D721Med (cell line): ENCODE measurements around the gene SLC25A12.

ENCODE experiments used
- DNase-seq: peaks from one replicate; pipeline ENCODE4 v3.0.0; 2011; ENCODE audit warnings: low spot score; ENCODE audit not compliant: insufficient read length
- FAIRE-seq: peaks from 2 replicates; lab custom pipeline; 2011; peaks lifted over from hg19 to GRCh38; lab: Jason Lieb, UNC
- CTCF ChIP-seq: IDR thresholded peaks from 2 replicates; pipeline ENCODE4 v1.5.1; 2012; ENCODE audit warnings: mild to moderate bottlenecking, control low read depth; ENCODE audit not compliant: insufficient read depth; ENCODE audit errors: missing control alignments

Gene SLC25A12

DNA sequence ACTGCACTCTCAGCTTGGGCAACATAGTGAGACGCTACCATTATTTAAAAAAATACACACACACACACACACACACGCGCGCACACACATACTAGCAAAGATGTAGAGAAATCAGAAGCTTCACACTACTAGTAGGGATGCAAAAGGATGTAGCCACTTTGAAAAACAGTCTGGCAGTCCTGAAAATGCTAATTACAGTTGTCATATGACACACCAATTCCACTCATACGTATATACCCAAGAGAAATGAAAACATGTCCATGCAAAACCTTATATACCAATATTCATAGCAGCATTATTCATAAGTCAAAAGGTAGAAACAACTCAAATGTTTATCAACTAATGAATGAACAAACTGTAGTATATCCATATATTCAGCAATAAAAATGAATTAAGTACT is 90.3 kb downstream of the SLC25A12 start:
- no peak for FAIRE-seq
- no peak for TF ChIP-seq CTCF
- no peak for DNase-seq

DNA sequence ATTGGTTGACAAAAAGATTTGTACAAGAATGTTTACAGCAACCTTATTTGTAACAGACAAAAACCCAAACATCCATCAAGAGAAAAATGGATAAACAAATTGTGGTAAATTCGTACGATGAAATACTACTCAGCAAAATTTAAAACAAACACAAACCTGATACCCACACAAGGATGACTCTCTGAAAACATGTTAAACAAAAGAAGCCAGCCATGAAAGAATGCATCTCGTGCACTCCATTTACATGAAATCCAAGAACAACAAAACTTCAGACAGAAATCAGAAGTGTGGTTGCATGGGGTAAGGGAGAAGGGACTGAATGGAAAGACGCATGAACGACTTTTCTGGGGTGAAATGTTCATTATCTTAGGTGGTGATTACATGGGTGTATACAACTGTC is 93.4 kb downstream of the SLC25A12 start:
- DNase-seq (no peak), FAIRE-seq (peak; percentile 69)
- no peak for TF ChIP-seq CTCF

GRCh38 chr2:171798156-171798820 is 95.8 kb downstream of the SLC25A12 start:
- DNase-seq: no peak
- no peak for TF ChIP-seq CTCF
- no peak for FAIRE-seq

DNA sequence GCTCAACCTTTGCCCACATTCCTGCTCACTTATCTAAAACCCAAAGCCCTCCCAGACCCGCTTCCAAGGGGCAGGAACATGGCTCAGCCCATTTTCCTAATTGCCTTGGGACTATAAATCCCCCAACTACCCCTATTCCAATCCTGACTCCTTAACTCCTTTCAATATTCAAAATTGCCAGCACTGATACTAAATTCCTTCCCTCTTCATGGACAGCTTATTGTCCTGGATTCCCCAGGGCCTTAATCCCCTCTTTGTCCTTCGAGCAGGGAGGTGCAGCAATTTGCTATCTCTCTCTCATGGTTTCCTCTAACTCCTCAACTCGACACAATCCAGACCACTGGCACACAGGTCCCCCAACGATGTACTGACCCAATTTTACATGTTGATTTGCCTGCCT is 99.1 kb downstream of the SLC25A12 start:
- FAIRE-seq (no peak), DNase-seq (no peak)
- TF ChIP-seq CTCF: no peak

GRCh38 chr2:171793691-171794678 is 100.1 kb downstream of the SLC25A12 start:
- no peak for DNase-seq
- FAIRE-seq: no peak
- TF ChIP-seq CTCF: no peak

GRCh38 chr2:171792886-171793580 is 101.0 kb downstream of the SLC25A12 start:
- DNase-seq (no peak), FAIRE-seq (no peak)

More at GRCh38 chr2:171792886-171793580, 101.0 kb downstream of the SLC25A12 start:
- TF ChIP-seq CTCF: no peak
